ENCODE results near the gene COMT. TPM values are rescaled to one million over a fixed set of nuclear protein-coding genes. Genes with fewer than 3 reads are reported as not detected.

Gene COMT
- total and polyA plus RNA-seq, 10 donors: 63.5 to 216 (median 99.3) TPM

DNA sequence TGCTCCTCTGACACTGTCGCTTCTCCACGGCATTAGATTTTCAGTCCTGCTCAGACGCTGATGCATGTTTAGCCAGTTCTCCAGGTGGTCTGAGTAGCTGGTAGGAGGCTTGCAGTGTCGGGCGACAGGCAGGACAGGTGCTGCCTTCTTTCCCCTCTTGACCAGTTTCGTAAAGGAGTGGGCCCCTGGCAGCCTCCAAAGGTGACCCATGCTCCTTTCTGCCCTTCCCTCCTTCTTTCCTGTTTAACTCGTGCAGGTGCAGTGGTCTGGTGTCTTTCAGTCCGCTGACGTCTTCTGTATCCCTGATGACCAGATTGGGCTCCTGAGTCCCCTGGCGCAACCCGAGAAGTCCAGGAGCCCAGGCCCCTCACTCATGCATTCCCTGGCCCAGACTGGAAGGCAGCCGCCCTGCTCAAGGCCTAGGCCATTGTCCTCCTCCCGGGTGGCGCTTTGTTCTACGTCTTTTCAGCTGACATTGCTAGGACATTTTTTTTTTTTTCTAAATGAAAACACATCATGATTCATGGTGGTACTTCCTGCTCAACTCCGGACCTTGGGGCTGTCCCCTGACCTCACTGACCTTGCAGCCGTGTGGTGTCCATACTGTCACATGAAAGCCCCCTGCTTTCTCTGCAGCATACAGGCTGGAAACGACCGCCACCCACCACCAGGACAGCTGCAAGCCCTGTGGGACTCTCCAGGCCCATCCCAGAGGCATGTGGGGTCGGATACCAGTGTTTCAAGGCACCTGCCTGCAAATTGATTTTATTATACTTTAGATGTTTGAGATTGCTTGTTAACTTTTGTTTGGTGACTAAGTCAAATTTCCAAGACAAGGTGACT is 25.6 kb downstream of the COMT start:
- Histone ChIP-seq H3K27ac (peak overlapping the region in 4 of 8 donors; percentile 8 to 52 (median 19)), H3K4me1 (peaks cover 0 to 57% (median 23%) of the 10 kb centered on the region in 6 donors), H3K4me3 (no peak overlapping the region), H3K9me3 (no peaks in the 10 kb centered on the region), H3K27me3 (replicated peaks in 1 of 7) (no peaks in the 10 kb centered on the region), H3K36me3 (peaks cover 0 to 98% (median 38%) of the 10 kb centered on the region in 6 donors)
- WGBS, 5 donors: 73 to 80% (median 75%) methylated on average over 19 to 20 of the region's 20 CpGs
- DNase-seq: no peak
- intact Hi-C loops (cut with DNase I; ENCODE audit: low total_unique reads): no loop called here
- TF ChIP-seq, protein P1, sequence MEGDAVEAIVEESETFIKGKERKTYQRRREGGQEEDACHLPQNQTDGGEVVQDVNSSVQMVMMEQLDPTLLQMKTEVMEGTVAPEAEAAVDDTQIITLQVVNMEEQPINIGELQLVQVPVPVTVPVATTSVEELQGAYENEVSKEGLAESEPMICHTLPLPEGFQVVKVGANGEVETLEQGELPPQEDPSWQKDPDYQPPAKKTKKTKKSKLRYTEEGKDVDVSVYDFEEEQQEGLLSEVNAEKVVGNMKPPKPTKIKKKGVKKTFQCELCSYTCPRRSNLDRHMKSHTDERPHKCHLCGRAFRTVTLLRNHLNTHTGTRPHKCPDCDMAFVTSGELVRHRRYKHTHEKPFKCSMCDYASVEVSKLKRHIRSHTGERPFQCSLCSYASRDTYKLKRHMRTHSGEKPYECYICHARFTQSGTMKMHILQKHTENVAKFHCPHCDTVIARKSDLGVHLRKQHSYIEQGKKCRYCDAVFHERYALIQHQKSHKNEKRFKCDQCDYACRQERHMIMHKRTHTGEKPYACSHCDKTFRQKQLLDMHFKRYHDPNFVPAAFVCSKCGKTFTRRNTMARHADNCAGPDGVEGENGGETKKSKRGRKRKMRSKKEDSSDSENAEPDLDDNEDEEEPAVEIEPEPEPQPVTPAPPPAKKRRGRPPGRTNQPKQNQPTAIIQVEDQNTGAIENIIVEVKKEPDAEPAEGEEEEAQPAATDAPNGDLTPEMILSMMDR (IDR thresholded peaks at IDR 0.05 in 8 of 11, conservative IDR thresholded peaks at IDR 0.05 in 3 of 11): no peak
- TF ChIP-seq POLR2A (IDR thresholded peaks at IDR 0.05) (no peak), POLR2AphosphoS5 (IDR thresholded peaks at IDR 0.05) (peak in 2 of 3 donors; percentile 16 to 55)

DNA sequence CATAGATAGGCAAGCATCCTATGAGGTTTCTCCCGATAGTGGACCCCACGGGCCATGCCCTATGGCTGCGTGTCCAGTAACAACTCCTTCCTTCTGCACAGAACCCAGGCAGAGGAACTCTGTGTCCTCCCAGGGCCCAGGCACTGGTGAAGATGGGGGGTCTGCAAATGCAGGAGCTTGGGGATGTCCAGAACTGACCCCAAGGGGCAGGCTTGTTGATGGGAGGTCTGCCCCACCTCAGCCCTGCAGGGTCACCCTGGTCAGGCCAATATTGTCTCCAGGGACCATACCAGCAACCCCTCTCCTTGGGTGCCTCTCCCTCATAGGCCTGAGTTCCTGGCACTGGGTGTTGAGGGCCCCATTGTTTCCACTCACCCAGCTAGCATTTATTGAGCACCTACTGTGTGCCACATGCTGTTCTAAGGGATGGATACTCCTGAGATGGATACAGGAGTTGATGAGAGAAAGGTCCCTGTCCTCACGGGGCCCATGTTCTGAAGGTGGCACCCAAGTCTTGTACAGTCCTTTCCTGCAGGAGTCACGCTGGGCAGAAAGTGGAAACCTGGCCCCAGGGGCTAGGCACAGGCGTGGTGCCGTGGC is 26.4 kb downstream of the COMT start:
- Histone ChIP-seq H3K27ac (peak overlapping the region in 2 of 8 donors; percentile 27 to 38), H3K4me1 (peaks cover 0 to 56% (median 16%) of the 10 kb centered on the region in 6 donors), H3K9me3 (no peaks in the 10 kb centered on the region), H3K36me3 (peaks cover 0 to 98% (median 39%) of the 10 kb centered on the region in 6 donors), H3K4me3 (no peak overlapping the region), H3K27me3 (replicated peaks in 1 of 7) (no peaks in the 10 kb centered on the region)
- DNase-seq: no peak
- TF ChIP-seq POLR2A (IDR thresholded peaks at IDR 0.05) (no peak), POLR2AphosphoS5 (IDR thresholded peaks at IDR 0.05) (no peak)
- TF ChIP-seq, protein P1 (IDR thresholded peaks at IDR 0.05 in 8 of 11, conservative IDR thresholded peaks at IDR 0.05 in 3 of 11): no peak
- intact Hi-C loops (cut with DNase I; ENCODE audit: low total_unique reads): no loop called here
- WGBS, 5 donors: 84 to 92% (median 87%) methylated on average over 7 of the region's 7 CpGs

DNA sequence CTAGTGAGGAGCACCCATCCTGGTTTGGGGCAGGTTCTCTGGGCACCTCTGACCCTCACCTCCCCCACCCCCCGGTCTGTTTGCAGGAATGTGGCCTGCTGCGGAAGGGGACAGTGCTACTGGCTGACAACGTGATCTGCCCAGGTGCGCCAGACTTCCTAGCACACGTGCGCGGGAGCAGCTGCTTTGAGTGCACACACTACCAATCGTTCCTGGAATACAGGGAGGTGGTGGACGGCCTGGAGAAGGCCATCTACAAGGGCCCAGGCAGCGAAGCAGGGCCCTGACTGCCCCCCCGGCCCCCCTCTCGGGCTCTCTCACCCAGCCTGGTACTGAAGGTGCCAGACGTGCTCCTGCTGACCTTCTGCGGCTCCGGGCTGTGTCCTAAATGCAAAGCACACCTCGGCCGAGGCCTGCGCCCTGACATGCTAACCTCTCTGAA is 26.9 kb downstream of the COMT start:
- Histone ChIP-seq H3K4me3 (no peak overlapping the region), H3K27me3 (replicated peaks in 1 of 7) (no peaks in the 10 kb centered on the region), H3K36me3 (peaks cover 0 to 98% (median 39%) of the 10 kb centered on the region in 6 donors), H3K4me1 (peaks cover 0 to 59% (median 16%) of the 10 kb centered on the region in 6 donors), H3K9me3 (no peaks in the 10 kb centered on the region), H3K27ac (peak overlapping the region in 1 of 8 donors; percentile 38)
- WGBS, 5 donors: 85 to 95% (median 91%) methylated on average over 17 to 18 of the region's 18 CpGs
- intact Hi-C loops (cut with DNase I; ENCODE audit: low total_unique reads): no loop called here
- TF ChIP-seq POLR2AphosphoS5 (IDR thresholded peaks at IDR 0.05) (peak in 1 of 3 donors; percentile 52), POLR2A (IDR thresholded peaks at IDR 0.05) (no peak)
- no peak for DNase-seq

DNA sequence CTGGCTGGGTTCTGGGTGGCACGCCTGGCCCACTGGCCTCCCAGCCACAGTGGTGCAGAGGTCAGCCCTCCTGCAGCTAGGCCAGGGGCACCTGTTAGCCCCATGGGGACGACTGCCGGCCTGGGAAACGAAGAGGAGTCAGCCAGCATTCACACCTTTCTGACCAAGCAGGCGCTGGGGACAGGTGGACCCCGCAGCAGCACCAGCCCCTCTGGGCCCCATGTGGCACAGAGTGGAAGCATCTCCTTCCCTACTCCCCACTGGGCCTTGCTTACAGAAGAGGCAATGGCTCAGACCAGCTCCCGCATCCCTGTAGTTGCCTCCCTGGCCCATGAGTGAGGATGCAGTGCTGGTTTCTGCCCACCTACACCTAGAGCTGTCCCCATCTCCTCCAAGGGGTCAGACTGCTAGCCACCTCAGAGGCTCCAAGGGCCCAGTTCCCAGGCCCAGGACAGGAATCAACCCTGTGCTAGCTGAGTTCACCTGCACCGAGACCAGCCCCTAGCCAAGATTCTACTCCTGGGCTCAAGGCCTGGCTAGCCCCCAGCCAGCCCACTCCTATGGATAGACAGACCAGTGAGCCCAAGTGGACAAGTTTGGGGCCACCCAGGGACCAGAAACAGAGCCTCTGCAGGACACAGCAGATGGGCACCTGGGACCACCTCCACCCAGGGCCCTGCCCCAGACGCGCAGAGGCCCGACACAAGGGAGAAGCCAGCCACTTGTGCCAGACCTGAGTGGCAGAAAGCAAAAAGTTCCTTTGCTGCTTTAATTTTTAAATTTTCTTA is 27.8 kb downstream of the COMT start:
- peaks cover 0 to 67% (median 18%) of the 10 kb centered on the region in 6 donors for H3K4me1 ChIP-seq
- no peak overlapping the region for H3K4me3 ChIP-seq
- intact Hi-C loops (cut with DNase I; ENCODE audit: low total_unique reads): no loop called here
- H3K9me3 ChIP-seq: no peaks in the 10 kb centered on the region
- TF ChIP-seq POLR2AphosphoS5 (IDR thresholded peaks at IDR 0.05): peak in 1 of 3 donors; percentile 57
- TF ChIP-seq POLR2A (IDR thresholded peaks at IDR 0.05): no peak
- H3K27ac ChIP-seq: peak overlapping the region in 1 of 8 donors; percentile 36
- DNase-seq: no peak
- H3K27me3 ChIP-seq (replicated peaks in 1 of 7): no peaks in the 10 kb centered on the region
- H3K36me3 ChIP-seq: peaks cover 0 to 96% (median 34%) of the 10 kb centered on the region in 6 donors
- WGBS, 5 donors: 77 to 92% (median 84%) methylated on average over 8 to 11 of the region's 11 CpGs
